Measurements from ENCODE around the gene SUGP1. TPM values are rescaled to one million over a fixed set of nuclear protein-coding genes. Genes with fewer than 3 reads are reported as not detected.

Gene SUGP1
- total RNA-seq, 6 experiments from 2014 or later: 37.7 to 47.0 (median 44.4) TPM

DNA sequence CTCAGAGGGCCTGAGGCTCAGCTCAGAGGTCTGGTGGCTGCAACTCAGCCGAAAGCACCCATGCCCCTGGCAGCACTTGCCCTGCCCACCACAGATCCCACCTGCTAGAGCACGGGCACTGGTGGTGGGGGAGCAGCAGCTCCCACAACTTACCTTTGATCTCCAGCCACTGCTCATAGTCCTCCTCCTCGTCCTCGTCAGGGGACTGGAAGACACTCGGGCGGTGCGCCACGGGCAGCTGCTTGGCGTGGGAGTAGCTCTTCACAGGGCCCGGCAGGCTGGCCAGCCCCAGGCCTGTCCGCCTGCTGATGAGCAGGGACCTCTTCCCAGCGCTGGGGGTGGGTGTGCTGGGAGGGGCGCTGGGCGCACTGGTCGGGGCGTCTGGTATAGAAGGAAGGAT lies 14.6 kb downstream of the SUGP1 start:
- Mint-ChIP-seq H3K27ac (no peak overlapping the region), H3K4me1 (ENCODE audit: low read depth) (no peaks in the 10 kb centered on the region), H3K27me3 (ENCODE audit: insufficient read depth) (peaks cover 2% of the 10 kb centered on the region; the same call in 1 of the 2 replicates), H3K36me3 (ENCODE audit: low read depth) (peaks cover 14% of the 10 kb centered on the region; the same call in 1 of the 2 replicates), H3K9me3 (no peaks in the 10 kb centered on the region), H3K4me3 (no peak overlapping the region)
- DNase-seq: no peak
- TF ChIP-seq, protein P1, sequence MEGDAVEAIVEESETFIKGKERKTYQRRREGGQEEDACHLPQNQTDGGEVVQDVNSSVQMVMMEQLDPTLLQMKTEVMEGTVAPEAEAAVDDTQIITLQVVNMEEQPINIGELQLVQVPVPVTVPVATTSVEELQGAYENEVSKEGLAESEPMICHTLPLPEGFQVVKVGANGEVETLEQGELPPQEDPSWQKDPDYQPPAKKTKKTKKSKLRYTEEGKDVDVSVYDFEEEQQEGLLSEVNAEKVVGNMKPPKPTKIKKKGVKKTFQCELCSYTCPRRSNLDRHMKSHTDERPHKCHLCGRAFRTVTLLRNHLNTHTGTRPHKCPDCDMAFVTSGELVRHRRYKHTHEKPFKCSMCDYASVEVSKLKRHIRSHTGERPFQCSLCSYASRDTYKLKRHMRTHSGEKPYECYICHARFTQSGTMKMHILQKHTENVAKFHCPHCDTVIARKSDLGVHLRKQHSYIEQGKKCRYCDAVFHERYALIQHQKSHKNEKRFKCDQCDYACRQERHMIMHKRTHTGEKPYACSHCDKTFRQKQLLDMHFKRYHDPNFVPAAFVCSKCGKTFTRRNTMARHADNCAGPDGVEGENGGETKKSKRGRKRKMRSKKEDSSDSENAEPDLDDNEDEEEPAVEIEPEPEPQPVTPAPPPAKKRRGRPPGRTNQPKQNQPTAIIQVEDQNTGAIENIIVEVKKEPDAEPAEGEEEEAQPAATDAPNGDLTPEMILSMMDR (IDR thresholded peaks at IDR 0.05): no peak

DNA sequence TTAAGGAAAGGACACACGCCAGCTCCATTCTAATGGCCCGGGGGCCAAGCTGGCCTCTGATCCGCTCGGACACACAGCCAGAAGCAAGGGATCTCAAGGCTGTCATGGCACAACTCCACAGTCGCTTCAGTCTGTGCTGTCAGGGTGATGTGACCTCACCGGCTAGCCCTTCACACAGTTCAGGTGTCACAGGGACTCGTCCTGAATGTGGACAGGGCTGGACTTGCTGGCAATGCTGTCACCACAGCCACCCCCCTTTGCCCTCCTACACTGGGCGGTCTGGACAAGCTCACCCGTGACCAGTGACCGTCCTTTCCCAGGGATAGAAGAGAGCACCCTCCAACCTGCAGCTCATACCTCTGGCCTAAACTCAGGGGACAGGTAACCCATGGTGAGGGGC lies 15.2 kb downstream of the SUGP1 start:
- H3K36me3 Mint-ChIP-seq (ENCODE audit: low read depth): peaks cover 14% of the 10 kb centered on the region; the same call in 1 of the 2 replicates
- H3K9me3 Mint-ChIP-seq: no peaks in the 10 kb centered on the region
- TF ChIP-seq, protein P1 (IDR thresholded peaks at IDR 0.05): no peak
- no peak overlapping the region for H3K4me3 Mint-ChIP-seq
- H3K27ac Mint-ChIP-seq: no peak overlapping the region
- H3K4me1 Mint-ChIP-seq (ENCODE audit: low read depth): no peaks in the 10 kb centered on the region
- DNase-seq: no peak
- H3K27me3 Mint-ChIP-seq (ENCODE audit: insufficient read depth): no peaks in the 10 kb centered on the region; the same call in 1 of the 2 replicates

- H3K36me3 Mint-ChIP-seq (ENCODE audit: low read depth): peaks cover 11% of the 10 kb centered on the region; the same call in 1 of the 2 replicates
- no peak overlapping the region for H3K27ac Mint-ChIP-seq
- no peaks in the 10 kb centered on the region for H3K4me1 Mint-ChIP-seq (ENCODE audit: low read depth)
- no peaks in the 10 kb centered on the region; the same call in 1 of the 2 replicates for H3K27me3 Mint-ChIP-seq (ENCODE audit: insufficient read depth)
- no peaks in the 10 kb centered on the region for H3K9me3 Mint-ChIP-seq
- no peak for DNase-seq
- no peak overlapping the region for H3K4me3 Mint-ChIP-seq
- TF ChIP-seq, protein P1 (IDR thresholded peaks at IDR 0.05): no peak
Measured at GRCh38 chr19:19304186-19304965, 15.9 kb downstream of the SUGP1 start.

DNA sequence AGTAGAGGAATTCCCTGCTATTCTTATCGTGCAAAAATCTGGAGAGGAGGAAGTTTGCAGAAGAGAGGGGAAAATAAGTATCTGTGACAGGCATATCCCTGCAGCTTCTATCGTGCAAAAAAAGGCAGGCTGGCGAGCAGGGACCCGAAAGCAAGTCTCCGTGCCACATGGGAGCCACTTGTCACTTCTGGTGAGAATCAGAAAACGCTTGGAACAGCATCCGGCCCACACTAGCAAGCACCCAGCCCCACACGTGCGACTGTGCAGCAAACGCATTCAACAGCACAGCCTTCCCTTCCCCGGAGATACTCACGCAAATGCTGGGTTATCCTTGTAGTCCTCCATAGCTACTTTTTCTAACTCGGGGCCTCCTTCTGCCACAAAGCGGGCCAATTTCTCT lies 16.9 kb downstream of the SUGP1 start:
- Mint-ChIP-seq H3K36me3 (ENCODE audit: low read depth) (peaks cover 11% of the 10 kb centered on the region; the same call in 1 of the 2 replicates), H3K4me3 (no peak overlapping the region)

GRCh38 chr19:19300613-19301012 lies 19.7 kb downstream of the SUGP1 start:
- TF ChIP-seq, protein P1 (IDR thresholded peaks at IDR 0.05): no peak
- H3K4me1 Mint-ChIP-seq (ENCODE audit: low read depth): no peaks in the 10 kb centered on the region
- no peak overlapping the region for H3K4me3 Mint-ChIP-seq
- no peaks in the 10 kb centered on the region for H3K9me3 Mint-ChIP-seq
- H3K27ac Mint-ChIP-seq: no peak overlapping the region
- H3K27me3 Mint-ChIP-seq (ENCODE audit: insufficient read depth): no peaks in the 10 kb centered on the region; the same call in none of the 2 replicates
- no peak for DNase-seq
- peaks cover 8% of the 10 kb centered on the region; the same call in 1 of the 2 replicates for H3K36me3 Mint-ChIP-seq (ENCODE audit: low read depth)

More for the DNA sequence above, 16.9 kb downstream of the SUGP1 start:
- Mint-ChIP-seq H3K27me3 (ENCODE audit: insufficient read depth) (no peaks in the 10 kb centered on the region; the same call in none of the 2 replicates), H3K4me1 (ENCODE audit: low read depth) (no peaks in the 10 kb centered on the region), H3K9me3 (no peaks in the 10 kb centered on the region), H3K27ac (no peak overlapping the region)
- TF ChIP-seq, protein P1 (IDR thresholded peaks at IDR 0.05): no peak
- no peak for DNase-seq
